ENCODE results near the gene CMBL.

DNA sequence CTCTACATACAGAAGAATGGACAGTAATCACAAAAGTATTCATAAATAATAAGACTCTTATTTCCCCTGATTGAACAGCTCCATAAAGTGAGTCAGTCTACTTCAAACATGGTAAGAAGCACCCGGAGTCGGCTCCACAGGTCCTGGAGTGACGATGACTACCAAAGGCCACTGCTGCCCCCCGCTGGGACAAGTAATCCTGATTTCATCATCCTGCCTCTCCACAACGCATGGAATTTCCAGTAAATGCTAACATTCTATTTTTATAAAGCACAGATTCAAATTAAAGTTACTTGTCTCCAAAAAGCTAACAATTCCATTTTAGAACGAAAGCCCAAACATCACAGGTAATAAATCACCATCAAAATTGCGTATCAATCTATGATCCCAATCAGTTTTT, 74.2 kb downstream of the CMBL start:
- TF ChIP-seq, protein P1, sequence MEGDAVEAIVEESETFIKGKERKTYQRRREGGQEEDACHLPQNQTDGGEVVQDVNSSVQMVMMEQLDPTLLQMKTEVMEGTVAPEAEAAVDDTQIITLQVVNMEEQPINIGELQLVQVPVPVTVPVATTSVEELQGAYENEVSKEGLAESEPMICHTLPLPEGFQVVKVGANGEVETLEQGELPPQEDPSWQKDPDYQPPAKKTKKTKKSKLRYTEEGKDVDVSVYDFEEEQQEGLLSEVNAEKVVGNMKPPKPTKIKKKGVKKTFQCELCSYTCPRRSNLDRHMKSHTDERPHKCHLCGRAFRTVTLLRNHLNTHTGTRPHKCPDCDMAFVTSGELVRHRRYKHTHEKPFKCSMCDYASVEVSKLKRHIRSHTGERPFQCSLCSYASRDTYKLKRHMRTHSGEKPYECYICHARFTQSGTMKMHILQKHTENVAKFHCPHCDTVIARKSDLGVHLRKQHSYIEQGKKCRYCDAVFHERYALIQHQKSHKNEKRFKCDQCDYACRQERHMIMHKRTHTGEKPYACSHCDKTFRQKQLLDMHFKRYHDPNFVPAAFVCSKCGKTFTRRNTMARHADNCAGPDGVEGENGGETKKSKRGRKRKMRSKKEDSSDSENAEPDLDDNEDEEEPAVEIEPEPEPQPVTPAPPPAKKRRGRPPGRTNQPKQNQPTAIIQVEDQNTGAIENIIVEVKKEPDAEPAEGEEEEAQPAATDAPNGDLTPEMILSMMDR (IDR thresholded peaks at IDR 0.05; ENCODE audit: low read depth, low read length, poor library complexity, severe bottlenecking): no peak
- TF ChIP-seq EZH2phosphoT487 (IDR thresholded peaks at IDR 0.05; ENCODE audit: borderline replicate concordance, low read length): no peak

Data from DOHH2 (cell line).